ENCODE measurements around the gene RO60. TPM values are rescaled to one million over a fixed set of nuclear protein-coding genes. Genes with fewer than 3 reads are reported as not detected.

The RO60 gene
- 51.8 TPM for total RNA-seq
- long read RNA-seq, full-length matches to known transcripts: 20 of 28 reads
- long read RNA-seq, partial matches to known transcripts: 0 of 28 reads
- long read RNA-seq, other reads (novel, unspliced or antisense): 8 of 28 reads

- intact Hi-C loops (cut with micrococcal nuclease): loop anchor here (10.0 kb wide), 1 partner anchor 65 kb away; the partner anchor contains the start of gene CDC73
- Histone ChIP-seq H3K36me3 (no peaks in the 10 kb centered on the region), H3K27ac (replicated peaks) (peak within 1 kb of the TSS; percentile 98), H3K9me3 (replicated peaks) (no peaks in the 10 kb centered on the region), H3K27me3 (ENCODE audit: low read depth) (no peaks in the 10 kb centered on the region), H3K4me3 (peak within 1 kb of the TSS; percentile 90), H3K4me1 (peaks cover 78% of the 10 kb centered on the region)
- DNase-seq: peak; percentile 95
- no peak for TF ChIP-seq CTCF (IDR thresholded peaks at IDR 0.05; ENCODE audit: borderline replicate concordance)
Observed at GRCh38 chr1:193059282-193060114, at the start of gene RO60, which contains the start of gene UCHL5. RO60 (plus strand) TSS chr1:193059612; CDS start chr1:193069055, 9,443 bp downstream. UCHL5 (minus strand) TSS chr1:193059360; CDS start chr1:193059260, 100 bp downstream.

DNA sequence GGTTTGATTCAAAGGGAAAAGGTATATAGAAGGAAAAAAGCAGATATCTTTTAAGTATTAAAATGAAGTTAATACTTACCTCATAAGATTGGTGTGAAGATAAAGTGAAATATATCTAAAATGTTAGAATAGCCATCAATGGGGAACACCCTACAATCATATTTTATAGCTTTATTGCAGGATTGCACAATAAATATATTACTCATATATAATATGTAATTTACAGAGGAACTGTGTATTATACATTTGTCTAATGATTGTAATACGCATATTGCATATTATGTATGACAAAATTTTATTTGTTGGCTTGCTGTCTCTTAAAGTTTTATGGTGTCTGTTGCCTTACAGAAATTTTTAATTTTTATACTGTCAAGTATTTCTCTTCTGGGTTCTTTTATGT is 48.0 kb upstream of the RO60 start:
- Histone ChIP-seq H3K9me3 (replicated peaks) (no peaks in the 10 kb centered on the region), H3K27me3 (ENCODE audit: low read depth) (no peaks in the 10 kb centered on the region), H3K4me1 (peaks cover 21% of the 10 kb centered on the region), H3K36me3 (peaks cover 6% of the 10 kb centered on the region), H3K27ac (replicated peaks) (no peak overlapping the region), H3K4me3 (no peak overlapping the region)
- intact Hi-C loops (cut with micrococcal nuclease): loop anchor here (10.0 kb wide), 1 partner anchor 397 kb away; no protein-coding TSS in a partner anchor
- DNase-seq: no peak
- TF ChIP-seq CTCF (IDR thresholded peaks at IDR 0.05; ENCODE audit: borderline replicate concordance): no peak

- no peak for TF ChIP-seq CTCF (IDR thresholded peaks at IDR 0.05; ENCODE audit: borderline replicate concordance)
- intact Hi-C loops (cut with micrococcal nuclease): loop anchor here (10.0 kb wide), 1 partner anchor 398 kb away; no protein-coding TSS in a partner anchor
- Histone ChIP-seq H3K4me3 (no peak overlapping the region), H3K4me1 (peaks cover 21% of the 10 kb centered on the region), H3K27ac (replicated peaks) (peak overlapping the region; percentile 71), H3K9me3 (replicated peaks) (no peaks in the 10 kb centered on the region), H3K27me3 (ENCODE audit: low read depth) (no peaks in the 10 kb centered on the region), H3K36me3 (peaks cover 6% of the 10 kb centered on the region)
- no peak for DNase-seq
Observed at GRCh38 chr1:193013005-193013404, 46.4 kb upstream of the RO60 start.

GRCh38 chr1:193013707-193014106 is 45.7 kb upstream of the RO60 start:
- Histone ChIP-seq H3K36me3 (peaks cover 6% of the 10 kb centered on the region), H3K9me3 (replicated peaks) (no peaks in the 10 kb centered on the region), H3K4me3 (peak overlapping the region; percentile 41), H3K27ac (replicated peaks) (peak overlapping the region; percentile 71), H3K4me1 (peaks cover 21% of the 10 kb centered on the region), H3K27me3 (ENCODE audit: low read depth) (no peaks in the 10 kb centered on the region)
- DNase-seq: no peak
- no peak for TF ChIP-seq CTCF (IDR thresholded peaks at IDR 0.05; ENCODE audit: borderline replicate concordance)
- intact Hi-C loops (cut with micrococcal nuclease): loop anchor here (10.0 kb wide), 1 partner anchor 399 kb away; no protein-coding TSS in a partner anchor

- Histone ChIP-seq H3K9me3 (replicated peaks) (no peaks in the 10 kb centered on the region), H3K27me3 (ENCODE audit: low read depth) (no peaks in the 10 kb centered on the region), H3K27ac (replicated peaks) (peak overlapping the region; percentile 71), H3K36me3 (peaks cover 6% of the 10 kb centered on the region), H3K4me1 (peaks cover 21% of the 10 kb centered on the region), H3K4me3 (no peak overlapping the region)
- DNase-seq: no peak
- TF ChIP-seq CTCF (IDR thresholded peaks at IDR 0.05; ENCODE audit: borderline replicate concordance): no peak
- intact Hi-C loops (cut with micrococcal nuclease): loop anchor here (10.0 kb wide), 1 partner anchor 400 kb away; no protein-coding TSS in a partner anchor
Observed at GRCh38 chr1:193014400-193014799, 45.0 kb upstream of the RO60 start.
